KMS-11 (cell line): ENCODE measurements around the gene SERPINA3.

ENCODE experiments used
- H2AFZ ChIP-seq: fragments of 200-600 bp; sonication (generic); 2 replicates; pipeline ENCODE4 v1.6.1; 2016; ENCODE audit warnings: antibody characterized with exemption, mixed run types, low read depth
- H3K27ac ChIP-seq: fragments of 200-600 bp; sonication (generic); 2 replicates; pipeline ENCODE4 v1.6.1; 2016; ENCODE audit warnings: mild to moderate bottlenecking, mixed run types
- H3K27me3 ChIP-seq: fragments of 200-600 bp; sonication (generic); 2 replicates; pipeline ENCODE4 v1.6.1; 2017; ENCODE audit warnings: mild to moderate bottlenecking, low read depth, mixed run types, moderate library complexity; ENCODE audit not compliant: insufficient read depth
- H3K36me3 ChIP-seq: fragments of 200-600 bp; sonication (generic); 2 replicates; pipeline ENCODE4 v1.6.1; 2017; ENCODE audit warnings: mild to moderate bottlenecking, mixed run types; ENCODE audit not compliant: insufficient read depth
- H3K4me1 ChIP-seq: fragments of 200-600 bp; sonication (generic); 2 replicates; pipeline ENCODE4 v1.6.1; 2016; ENCODE audit warnings: mild to moderate bottlenecking, low read depth, mixed run types; ENCODE audit not compliant: poor library complexity, severe bottlenecking
- H3K4me2 ChIP-seq: fragments of 200-600 bp; sonication (generic); 2 replicates; pipeline ENCODE4 v1.7.0; 2016; ENCODE audit warnings: mild to moderate bottlenecking, mixed run types
- H3K4me3 ChIP-seq: fragments of 200-600 bp; sonication (generic); IDR thresholded peaks from 2 replicates; pipeline ENCODE4 v1.6.1; 2017; ENCODE audit warnings: low read depth, low read length, mixed read lengths; ENCODE audit not compliant: insufficient read depth
- H3K79me2 ChIP-seq: fragments of 200-600 bp; sonication (generic); 2 replicates; pipeline ENCODE4 v1.6.1; 2016; ENCODE audit warnings: low read depth, mixed run types; ENCODE audit not compliant: insufficient read depth
- H3K9ac ChIP-seq: fragments of 200-600 bp; sonication (generic); 2 replicates; pipeline ENCODE4 v1.6.1; 2016; ENCODE audit warnings: mild to moderate bottlenecking, mixed run types
- H4K20me1 ChIP-seq: fragments of 200-600 bp; sonication (generic); 2 replicates; pipeline ENCODE4 v1.6.1; 2016; ENCODE audit warnings: mild to moderate bottlenecking, mixed run types; ENCODE audit not compliant: insufficient read depth
- TF ChIP-seq, protein P1 (sequence below): fragments of 200-600 bp; sonication (generic); conservative IDR thresholded peaks from 2 replicates; pipeline ENCODE4 v1.6.1; 2017; ENCODE audit warnings: low read depth, mild to moderate bottlenecking, antibody characterized with exemption, low read length, moderate library complexity, mixed read lengths

Gene SERPINA3

DNA sequence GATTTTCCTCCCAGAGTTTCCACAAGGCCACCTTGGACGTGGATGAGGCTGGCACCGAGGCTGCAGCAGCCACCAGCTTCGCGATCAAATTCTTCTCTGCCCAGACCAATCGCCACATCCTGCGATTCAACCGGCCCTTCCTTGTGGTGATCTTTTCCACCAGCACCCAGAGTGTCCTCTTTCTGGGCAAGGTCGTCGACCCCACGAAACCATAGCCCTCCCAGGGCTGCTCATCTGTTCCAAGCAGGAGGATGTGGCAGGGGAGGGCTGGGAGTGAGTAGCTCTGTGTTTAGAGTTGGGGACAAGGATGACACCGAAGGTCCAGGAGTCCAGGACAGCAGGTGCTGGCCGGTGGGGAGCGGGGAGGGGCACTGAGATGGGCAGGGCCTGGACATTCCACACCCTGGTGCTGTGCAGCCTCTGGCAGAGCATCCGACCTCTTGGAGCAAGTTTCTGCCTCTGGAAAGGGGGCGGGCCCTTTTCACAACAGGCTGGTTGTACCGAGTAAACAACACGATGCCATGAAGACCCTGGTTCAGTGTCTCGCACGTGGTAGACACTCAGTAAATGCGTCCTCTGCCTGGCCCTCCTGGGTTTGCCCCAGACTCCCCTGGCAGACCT is 42.7 kb upstream of the SERPINA3 start:
- H4K20me1 ChIP-seq: no peaks in the 10 kb centered on the region
- no peaks in the 10 kb centered on the region for H3K79me2 ChIP-seq
- no peaks in the 10 kb centered on the region for H3K27me3 ChIP-seq
- no peaks in the 10 kb centered on the region for H3K4me1 ChIP-seq
- TF ChIP-seq, protein P1, sequence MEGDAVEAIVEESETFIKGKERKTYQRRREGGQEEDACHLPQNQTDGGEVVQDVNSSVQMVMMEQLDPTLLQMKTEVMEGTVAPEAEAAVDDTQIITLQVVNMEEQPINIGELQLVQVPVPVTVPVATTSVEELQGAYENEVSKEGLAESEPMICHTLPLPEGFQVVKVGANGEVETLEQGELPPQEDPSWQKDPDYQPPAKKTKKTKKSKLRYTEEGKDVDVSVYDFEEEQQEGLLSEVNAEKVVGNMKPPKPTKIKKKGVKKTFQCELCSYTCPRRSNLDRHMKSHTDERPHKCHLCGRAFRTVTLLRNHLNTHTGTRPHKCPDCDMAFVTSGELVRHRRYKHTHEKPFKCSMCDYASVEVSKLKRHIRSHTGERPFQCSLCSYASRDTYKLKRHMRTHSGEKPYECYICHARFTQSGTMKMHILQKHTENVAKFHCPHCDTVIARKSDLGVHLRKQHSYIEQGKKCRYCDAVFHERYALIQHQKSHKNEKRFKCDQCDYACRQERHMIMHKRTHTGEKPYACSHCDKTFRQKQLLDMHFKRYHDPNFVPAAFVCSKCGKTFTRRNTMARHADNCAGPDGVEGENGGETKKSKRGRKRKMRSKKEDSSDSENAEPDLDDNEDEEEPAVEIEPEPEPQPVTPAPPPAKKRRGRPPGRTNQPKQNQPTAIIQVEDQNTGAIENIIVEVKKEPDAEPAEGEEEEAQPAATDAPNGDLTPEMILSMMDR: no peak
- H3K4me2 ChIP-seq: no peak overlapping the region
- no peak overlapping the region for H2AFZ ChIP-seq
- H3K9ac ChIP-seq: no peak overlapping the region
- H3K27ac ChIP-seq: no peak overlapping the region
- no peaks in the 10 kb centered on the region for H3K36me3 ChIP-seq
- H3K4me3 ChIP-seq: no peak overlapping the region

- H3K4me3 ChIP-seq: no peak overlapping the region
- H3K4me2 ChIP-seq: no peak overlapping the region
- no peaks in the 10 kb centered on the region for H3K79me2 ChIP-seq
- H3K36me3 ChIP-seq: no peaks in the 10 kb centered on the region
- no peaks in the 10 kb centered on the region for H4K20me1 ChIP-seq
- H3K27ac ChIP-seq: no peak overlapping the region
- no peak overlapping the region for H2AFZ ChIP-seq
- H3K27me3 ChIP-seq: no peaks in the 10 kb centered on the region
- TF ChIP-seq, protein P1: no peak
- H3K9ac ChIP-seq: no peak overlapping the region
- no peaks in the 10 kb centered on the region for H3K4me1 ChIP-seq
These were observed 42.2 kb upstream of the SERPINA3 start for GRCh38 chr14:94570002-94570400.

GRCh38 chr14:94570440-94570839 is 41.8 kb upstream of the SERPINA3 start:
- Histone ChIP-seq H3K4me2 (no peak overlapping the region), H3K79me2 (no peaks in the 10 kb centered on the region), H3K36me3 (no peaks in the 10 kb centered on the region), H3K27ac (no peak overlapping the region), H3K4me3 (no peak overlapping the region), H3K4me1 (no peaks in the 10 kb centered on the region), H3K9ac (no peak overlapping the region), H3K27me3 (no peaks in the 10 kb centered on the region), H4K20me1 (no peaks in the 10 kb centered on the region), H2AFZ (no peak overlapping the region)
- TF ChIP-seq, protein P1: no peak

GRCh38 chr14:94571395-94571794 is 40.8 kb upstream of the SERPINA3 start:
- TF ChIP-seq, protein P1: no peak
- Histone ChIP-seq H3K9ac (no peak overlapping the region), H3K79me2 (no peaks in the 10 kb centered on the region), H3K4me1 (no peaks in the 10 kb centered on the region), H3K27me3 (no peaks in the 10 kb centered on the region), H4K20me1 (no peaks in the 10 kb centered on the region), H2AFZ (no peak overlapping the region), H3K27ac (no peak overlapping the region), H3K4me3 (no peak overlapping the region), H3K4me2 (no peak overlapping the region), H3K36me3 (no peaks in the 10 kb centered on the region)
